Stimulated activated CD8-positive, alpha-beta memory T cell treated with anti-CD3 and anti-CD28 coated beads, Interleukin-7, amount 100 ng/mL, for 1 hour (primary cell): ENCODE measurements around the gene AGO3.
A peak's percentile ranks its signal among the peaks of the same experiment; 100 is the strongest.
"Not testable (repeated sequence)": the region's sequence is repeated elsewhere in the genome, so short reads cannot be mapped to it uniquely, and the experiment has no call there.

Experiments
- DNase-seq, 2 donors: peaks; one replicate each; pipeline ENCODE4 v3.0.0-alpha.2; 2020; ENCODE audit warnings: low read depth in 2 of 2

Gene AGO3

GRCh38 chr1:35925741-35926140 lies 5.2 kb upstream of the AGO3 start:
- no peak for DNase-seq

DNA sequence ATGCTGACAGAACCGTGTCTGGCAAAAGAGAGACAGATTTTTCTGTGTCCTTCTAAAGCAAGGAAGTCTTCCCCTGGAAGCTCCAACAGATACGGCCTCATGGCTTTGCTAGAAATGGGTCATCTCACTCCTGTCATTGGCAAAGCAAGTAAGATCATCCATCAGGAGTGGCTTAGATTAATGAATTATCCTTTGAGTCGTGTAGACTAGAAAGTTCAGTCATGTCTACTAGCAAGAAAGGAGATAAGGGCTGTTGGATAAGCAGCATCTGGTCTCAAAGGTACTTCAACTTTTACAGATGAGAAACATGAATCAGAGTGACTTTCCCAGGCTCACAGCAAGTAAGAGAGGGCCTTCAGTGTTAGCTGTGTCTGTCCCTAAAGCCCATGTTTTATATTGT lies 3.4 kb upstream of the AGO3 start:
- DNase-seq: no peak

- peak in 1 of 2 donors; percentile 9 for DNase-seq
Observed at GRCh38 chr1:35929730-35930592, 944 bp upstream of the AGO3 start.

- DNase-seq: no peak
Observed at GRCh38 chr1:35931446-35932157, 697 bp downstream of the AGO3 start.

- no peak for DNase-seq
Observed at GRCh38 chr1:35932158-35932636, 1.3 kb downstream of the AGO3 start.

GRCh38 chr1:35932941-35933340 lies 2.0 kb downstream of the AGO3 start:
- DNase-seq: no peak

GRCh38 chr1:35935442-35936388 lies 4.8 kb downstream of the AGO3 start:
- DNase-seq: no peak

- DNase-seq: no peak
Observed at GRCh38 chr1:35936838-35937237, 5.9 kb downstream of the AGO3 start.

DNA sequence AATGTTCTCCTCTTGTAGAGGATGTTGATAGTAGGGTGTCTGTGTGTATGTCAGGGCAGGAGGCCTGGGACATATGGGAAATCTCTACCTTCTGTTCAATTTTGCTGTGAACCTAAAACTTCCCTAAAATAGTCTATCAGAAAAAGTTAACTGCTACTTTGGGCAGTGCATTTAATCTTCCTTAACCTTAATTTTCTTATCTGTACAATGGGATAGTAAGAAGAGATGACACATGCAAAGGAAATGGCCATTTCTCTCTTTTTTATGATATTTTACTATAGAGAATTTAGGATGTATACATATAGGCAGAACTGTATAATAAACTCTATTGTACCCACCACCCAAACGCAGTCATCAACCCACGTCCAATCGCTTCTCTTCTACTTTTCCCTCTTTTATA lies 8.6 kb downstream of the AGO3 start:
- no peak for DNase-seq

- no peak for DNase-seq
Observed at GRCh38 chr1:35945327-35945726, 14.4 kb downstream of the AGO3 start.

- DNase-seq: no peak
Observed at GRCh38 chr1:35947547-35947946, 16.6 kb downstream of the AGO3 start.

DNA sequence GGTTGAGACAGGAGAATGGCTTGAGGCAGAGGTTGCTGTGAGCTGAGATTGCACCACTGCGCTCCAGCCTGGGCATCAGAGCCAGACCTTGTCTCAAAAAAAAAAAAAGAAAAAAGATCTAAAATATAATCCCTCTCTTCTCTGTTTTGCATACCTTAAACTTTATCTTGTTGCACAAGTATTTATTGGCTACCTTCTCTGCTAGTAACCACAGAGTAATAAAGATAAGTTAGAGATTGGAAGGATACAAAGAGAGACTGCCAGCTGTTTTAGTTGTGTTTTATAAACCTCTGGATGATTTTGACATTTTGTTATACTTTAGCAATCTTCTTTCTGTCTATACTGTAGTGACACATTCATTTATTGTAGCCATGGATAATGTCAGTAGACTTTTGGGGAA lies 27.7 kb downstream of the AGO3 start:
- DNase-seq: no peak

- DNase-seq: no peak
Observed at GRCh38 chr1:35959304-35959703, 28.4 kb downstream of the AGO3 start.

DNA sequence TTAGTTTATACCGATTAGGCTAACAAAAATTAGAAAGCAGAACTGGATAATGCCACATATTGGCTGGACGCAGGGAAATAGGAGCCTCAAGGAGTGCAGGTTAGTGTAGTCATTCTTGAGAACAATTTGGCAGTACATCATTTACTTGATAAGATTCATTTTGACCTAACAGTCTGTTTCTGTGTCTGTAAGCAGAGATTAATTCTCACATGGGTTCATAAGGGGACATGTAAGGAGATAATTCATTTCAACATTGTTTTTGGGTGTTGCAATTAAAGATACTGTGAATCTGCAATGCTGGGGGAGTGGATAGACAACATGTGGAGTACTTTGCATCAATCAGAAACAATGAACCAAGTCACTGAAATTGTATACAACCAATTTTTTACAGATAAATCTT lies 32.0 kb downstream of the AGO3 start:
- no peak for DNase-seq

- DNase-seq: not testable (repeated sequence)
Observed at GRCh38 chr1:35964277-35964676, 33.4 kb downstream of the AGO3 start.

GRCh38 chr1:35968396-35968795 lies 37.5 kb downstream of the AGO3 start:
- DNase-seq: no peak

GRCh38 chr1:35971601-35972000 lies 40.7 kb downstream of the AGO3 start:
- no peak for DNase-seq

DNA sequence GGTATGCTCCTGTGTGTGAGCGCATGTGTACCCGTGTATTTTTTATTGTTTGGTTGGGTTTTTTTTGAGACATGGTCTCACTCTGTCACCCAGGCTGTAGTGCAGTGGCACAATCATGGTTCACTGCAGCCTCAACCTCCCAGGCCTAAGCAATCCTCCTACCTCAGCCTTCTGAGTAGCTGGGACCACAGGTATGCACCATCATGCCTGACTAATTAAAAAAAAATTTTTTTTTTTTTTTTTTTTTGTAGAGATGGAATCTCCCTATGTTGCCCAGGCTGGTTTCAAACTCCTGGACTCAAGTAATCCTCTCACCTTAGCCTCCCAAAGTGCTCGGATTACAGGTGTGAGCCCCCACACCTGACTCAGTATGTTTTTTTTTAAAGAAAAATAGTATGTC lies 41.7 kb downstream of the AGO3 start:
- not testable (repeated sequence) for DNase-seq

DNA sequence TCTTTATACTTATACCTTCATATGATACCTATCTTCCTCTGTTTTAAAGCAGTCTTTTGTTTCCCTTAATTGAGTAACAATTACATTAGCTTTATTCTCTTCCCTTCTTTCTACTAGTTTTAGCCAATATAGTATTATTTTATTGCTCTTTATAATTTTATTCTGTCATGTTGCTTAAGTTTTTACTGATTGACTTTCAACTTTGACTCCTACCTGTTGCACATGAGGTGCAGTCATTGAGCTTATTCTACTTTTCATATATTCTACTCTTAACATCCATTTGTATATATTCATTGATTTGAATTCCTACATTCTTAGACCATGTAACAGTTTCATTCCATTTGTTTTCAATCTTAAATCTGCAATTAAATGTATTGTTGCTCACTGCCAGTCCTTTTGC lies 49.2 kb downstream of the AGO3 start:
- no peak for DNase-seq

GRCh38 chr1:35988237-35988636 lies 57.3 kb downstream of the AGO3 start:
- DNase-seq: no peak

- DNase-seq: no peak
Observed at GRCh38 chr1:36006941-36007500, 76.1 kb downstream of the AGO3 start.

- no peak for DNase-seq
Observed at GRCh38 chr1:36007741-36008140, 76.8 kb downstream of the AGO3 start.
